GM12875 (cell line): Measurements from ENCODE around the gene CD2AP.

Source experiments
- H3K4me3 ChIP-seq: one replicate; pipeline ENCODE4 v1.5.1; 2011; ENCODE audit warnings: low read depth, low read length, control low read depth
- CTCF ChIP-seq: IDR thresholded peaks from 2 replicates; pipeline ENCODE4 v1.5.1; 2011; ENCODE audit warnings: low read depth, mild to moderate bottlenecking, control low read depth, inconsistent platforms, low read length, moderate library complexity, borderline replicate concordance; ENCODE audit not compliant: insufficient read depth

The CD2AP gene

GRCh38 chr6:47587493-47587892, 109.9 kb downstream of the CD2AP start:
- no peak for TF ChIP-seq CTCF
- H3K4me3 ChIP-seq = no peak overlapping the region

DNA sequence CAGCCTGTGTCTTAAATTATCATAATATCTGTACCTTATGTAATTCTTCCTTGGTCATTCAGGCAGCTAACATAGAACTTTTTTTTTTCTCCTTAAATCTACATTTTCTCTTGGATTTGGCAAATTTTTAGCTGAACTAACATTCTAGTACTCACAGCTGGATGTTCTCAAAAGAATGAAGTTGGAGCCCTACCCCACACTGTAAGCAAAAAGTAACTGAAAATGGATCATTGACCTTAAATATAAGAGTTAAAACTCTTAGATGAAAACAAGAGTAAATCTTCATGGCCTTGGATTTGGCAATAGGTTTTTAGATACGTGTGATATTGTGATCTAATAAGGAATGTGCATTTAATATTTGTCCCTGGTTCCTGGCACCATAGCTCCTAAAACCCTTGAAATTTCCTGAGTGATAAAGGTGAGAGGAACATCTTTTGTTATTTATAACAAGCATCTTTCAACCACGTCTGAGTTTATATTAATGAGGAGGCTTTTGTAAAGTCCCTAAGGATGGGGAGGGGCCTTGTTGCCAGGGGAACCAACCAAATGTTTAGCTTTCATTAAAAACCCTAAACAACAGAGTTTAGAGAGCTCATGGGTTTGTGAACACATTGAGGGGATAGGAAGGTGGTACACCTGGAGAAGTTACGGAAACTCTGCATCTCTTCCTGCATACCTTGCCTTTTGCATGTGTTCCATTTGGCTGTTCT, 114.7 kb downstream of the CD2AP start:
- H3K4me3 ChIP-seq = no peak overlapping the region
- no peak for TF ChIP-seq CTCF

- H3K4me3 ChIP-seq = no peak overlapping the region
- no peak for TF ChIP-seq CTCF
These were observed 116.4 kb downstream of the CD2AP start for GRCh38 chr6:47593979-47594378.

DNA sequence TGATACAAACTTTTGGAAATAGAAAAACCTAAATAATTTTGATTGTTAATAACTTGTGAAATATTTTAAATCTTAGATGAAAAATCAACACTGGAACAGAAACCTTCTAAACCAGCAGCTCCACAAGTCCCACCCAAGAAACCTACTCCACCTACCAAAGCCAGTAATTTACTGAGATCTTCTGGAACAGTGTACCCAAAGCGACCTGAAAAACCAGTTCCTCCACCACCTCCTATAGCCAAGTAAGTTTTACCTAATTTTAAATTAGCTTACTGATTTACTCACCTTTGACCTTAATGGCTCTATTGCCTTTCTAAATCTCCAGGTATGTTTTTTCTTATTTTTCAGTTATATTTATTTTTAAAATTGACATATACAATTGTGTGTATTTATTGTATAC, 118.2 kb downstream of the CD2AP start:
- TF ChIP-seq CTCF = no peak
- H3K4me3 ChIP-seq = no peak overlapping the region

DNA sequence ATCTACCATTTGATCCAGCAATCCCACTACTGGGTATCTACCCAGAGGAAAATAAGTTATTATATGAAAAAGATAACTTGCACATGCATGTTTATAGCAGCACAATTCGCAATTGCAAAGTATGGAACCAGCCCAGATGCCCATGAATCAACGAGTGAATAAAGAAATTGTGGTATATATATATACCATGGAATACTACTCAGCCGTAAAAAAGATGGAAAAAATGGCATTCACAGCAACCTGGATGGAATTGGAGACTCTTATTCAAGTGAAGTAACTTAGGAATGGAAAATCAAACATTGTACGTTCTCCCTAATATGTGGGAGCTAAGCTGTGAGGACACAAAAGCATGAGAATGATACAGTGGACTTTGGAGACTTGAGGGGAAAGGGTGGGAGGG, 120.8 kb downstream of the CD2AP start:
- no peak overlapping the region for H3K4me3 ChIP-seq
- no peak for TF ChIP-seq CTCF

GRCh38 chr6:47599512-47599911, 121.9 kb downstream of the CD2AP start:
- no peak overlapping the region for H3K4me3 ChIP-seq
- TF ChIP-seq CTCF = no peak

GRCh38 chr6:47603227-47603626, 125.6 kb downstream of the CD2AP start:
- TF ChIP-seq CTCF = no peak
- no peak overlapping the region for H3K4me3 ChIP-seq
